CD4-positive, alpha-beta T cell treated with Interleukin-4 for 4 hours (primary cell): ENCODE measurements around the gene PEX3.
"Not testable (repeated sequence)": the region's sequence is repeated elsewhere in the genome, so short reads cannot be mapped to it uniquely, and the experiment has no call there.

ENCODE experiments used
- DNase-seq: peaks from one replicate; pipeline ENCODE4 v3.0.0-alpha.2; 2020

PEX3 gene

GRCh38 chr6:143449082-143449713 lies 1.4 kb upstream of the PEX3 start:
- DNase-seq = no peak

GRCh38 chr6:143449714-143450452 lies 722 bp upstream of the PEX3 start:
- peak; percentile 60 for DNase-seq

GRCh38 chr6:143451531-143451930 lies 926 bp downstream of the PEX3 start:
- DNase-seq = no peak

- no peak for DNase-seq
Measured at GRCh38 chr6:143457563-143458359, 7.2 kb downstream of the PEX3 start.

- DNase-seq = no peak
Measured at GRCh38 chr6:143465546-143465945, 14.9 kb downstream of the PEX3 start.

- DNase-seq = no peak
Measured at GRCh38 chr6:143468026-143468425, 17.4 kb downstream of the PEX3 start.

- DNase-seq = not testable (repeated sequence)
Measured at GRCh38 chr6:143468823-143469222, 18.2 kb downstream of the PEX3 start.

GRCh38 chr6:143471822-143472221 lies 21.2 kb downstream of the PEX3 start:
- DNase-seq = no peak

- DNase-seq = no peak
Measured at GRCh38 chr6:143476545-143476944, 25.9 kb downstream of the PEX3 start.

- DNase-seq = no peak
Measured at GRCh38 chr6:143478479-143479062, 28.0 kb downstream of the PEX3 start.

GRCh38 chr6:143482593-143482992 lies 32.0 kb downstream of the PEX3 start:
- no peak for DNase-seq

- no peak for DNase-seq
Measured at GRCh38 chr6:143485967-143486366, 35.4 kb downstream of the PEX3 start.

- DNase-seq = no peak
Measured at GRCh38 chr6:143486752-143487151, 36.1 kb downstream of the PEX3 start.

- no peak for DNase-seq
Measured at GRCh38 chr6:143490244-143490643, 39.6 kb downstream of the PEX3 start.

- no peak for DNase-seq
Measured at GRCh38 chr6:143490775-143491174, 40.2 kb downstream of the PEX3 start.

GRCh38 chr6:143496974-143497373 lies 46.4 kb downstream of the PEX3 start:
- no peak for DNase-seq

GRCh38 chr6:143498428-143498827 lies 47.8 kb downstream of the PEX3 start:
- DNase-seq = peak; percentile 11

GRCh38 chr6:143501851-143502250 lies 51.2 kb downstream of the PEX3 start:
- DNase-seq = no peak

GRCh38 chr6:143504369-143504768 lies 53.8 kb downstream of the PEX3 start:
- no peak for DNase-seq

- DNase-seq = no peak
Measured at GRCh38 chr6:143505111-143505510, 54.5 kb downstream of the PEX3 start.

GRCh38 chr6:143505537-143505936 lies 54.9 kb downstream of the PEX3 start:
- no peak for DNase-seq

GRCh38 chr6:143506199-143506598 lies 55.6 kb downstream of the PEX3 start:
- no peak for DNase-seq

- no peak for DNase-seq
Measured at GRCh38 chr6:143506620-143507019, 56.0 kb downstream of the PEX3 start.
